HG02938 (cell line): ENCODE measurements around the gene PTCD2.

Experiments
- ATAC-seq: cut with Tn5 transposase; IDR thresholded peaks from one replicate; pipeline ENCODE4 v1.9.1; 2021; ENCODE audit warnings: mild to moderate bottlenecking, moderate library complexity; ENCODE audit not compliant: unreplicated experiment

Gene PTCD2

GRCh38 chr5:72319976-72320752 is at the start of gene PTCD2, which contains the start of gene MRPS27:
Gene PTCD2 (plus strand): TSS chr5:72320373. CDS start chr5:72320383, 10 bp downstream.
Gene MRPS27 (minus strand): TSS chr5:72320240. CDS start chr5:72320221, 19 bp downstream.
- ATAC-seq = peak; percentile 99

- no peak for ATAC-seq
Observed at GRCh38 chr5:72271702-72272101, 48.5 kb upstream of the PTCD2 start.

GRCh38 chr5:72272398-72272797 is 47.8 kb upstream of the PTCD2 start:
- no peak for ATAC-seq

GRCh38 chr5:72273547-72273946 is 46.6 kb upstream of the PTCD2 start:
- no peak for ATAC-seq

GRCh38 chr5:72276219-72276752 is 43.9 kb upstream of the PTCD2 start:
- ATAC-seq = no peak

- no peak for ATAC-seq
Observed at GRCh38 chr5:72280581-72281069, 39.5 kb upstream of the PTCD2 start.

GRCh38 chr5:72281430-72281763 is 38.8 kb upstream of the PTCD2 start:
- no peak for ATAC-seq

- no peak for ATAC-seq
Observed at GRCh38 chr5:72281764-72282499, 38.2 kb upstream of the PTCD2 start.

GRCh38 chr5:72282878-72283277 is 37.3 kb upstream of the PTCD2 start:
- no peak for ATAC-seq

GRCh38 chr5:72283358-72283757 is 36.8 kb upstream of the PTCD2 start:
- no peak for ATAC-seq

- no peak for ATAC-seq
Observed at GRCh38 chr5:72284559-72285423, 35.4 kb upstream of the PTCD2 start.

- no peak for ATAC-seq
Observed at GRCh38 chr5:72285424-72285821, 34.8 kb upstream of the PTCD2 start.

- no peak for ATAC-seq
Observed at GRCh38 chr5:72286798-72287197, 33.4 kb upstream of the PTCD2 start.

GRCh38 chr5:72288924-72289323 is 31.2 kb upstream of the PTCD2 start:
- ATAC-seq = no peak

GRCh38 chr5:72290356-72291133 is 29.6 kb upstream of the PTCD2 start:
- ATAC-seq = no peak

GRCh38 chr5:72291601-72292000 is 28.6 kb upstream of the PTCD2 start:
- ATAC-seq = no peak

GRCh38 chr5:72292411-72292810 is 27.8 kb upstream of the PTCD2 start:
- no peak for ATAC-seq

GRCh38 chr5:72293495-72294055 is 26.6 kb upstream of the PTCD2 start:
- ATAC-seq = no peak

GRCh38 chr5:72294473-72294872 is 25.7 kb upstream of the PTCD2 start:
- no peak for ATAC-seq

- no peak for ATAC-seq
Observed at GRCh38 chr5:72295539-72295938, 24.6 kb upstream of the PTCD2 start.
